ENCODE results near the gene SMAD7.

Gene SMAD7, protein sequence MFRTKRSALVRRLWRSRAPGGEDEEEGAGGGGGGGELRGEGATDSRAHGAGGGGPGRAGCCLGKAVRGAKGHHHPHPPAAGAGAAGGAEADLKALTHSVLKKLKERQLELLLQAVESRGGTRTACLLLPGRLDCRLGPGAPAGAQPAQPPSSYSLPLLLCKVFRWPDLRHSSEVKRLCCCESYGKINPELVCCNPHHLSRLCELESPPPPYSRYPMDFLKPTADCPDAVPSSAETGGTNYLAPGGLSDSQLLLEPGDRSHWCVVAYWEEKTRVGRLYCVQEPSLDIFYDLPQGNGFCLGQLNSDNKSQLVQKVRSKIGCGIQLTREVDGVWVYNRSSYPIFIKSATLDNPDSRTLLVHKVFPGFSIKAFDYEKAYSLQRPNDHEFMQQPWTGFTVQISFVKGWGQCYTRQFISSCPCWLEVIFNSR

DNA sequence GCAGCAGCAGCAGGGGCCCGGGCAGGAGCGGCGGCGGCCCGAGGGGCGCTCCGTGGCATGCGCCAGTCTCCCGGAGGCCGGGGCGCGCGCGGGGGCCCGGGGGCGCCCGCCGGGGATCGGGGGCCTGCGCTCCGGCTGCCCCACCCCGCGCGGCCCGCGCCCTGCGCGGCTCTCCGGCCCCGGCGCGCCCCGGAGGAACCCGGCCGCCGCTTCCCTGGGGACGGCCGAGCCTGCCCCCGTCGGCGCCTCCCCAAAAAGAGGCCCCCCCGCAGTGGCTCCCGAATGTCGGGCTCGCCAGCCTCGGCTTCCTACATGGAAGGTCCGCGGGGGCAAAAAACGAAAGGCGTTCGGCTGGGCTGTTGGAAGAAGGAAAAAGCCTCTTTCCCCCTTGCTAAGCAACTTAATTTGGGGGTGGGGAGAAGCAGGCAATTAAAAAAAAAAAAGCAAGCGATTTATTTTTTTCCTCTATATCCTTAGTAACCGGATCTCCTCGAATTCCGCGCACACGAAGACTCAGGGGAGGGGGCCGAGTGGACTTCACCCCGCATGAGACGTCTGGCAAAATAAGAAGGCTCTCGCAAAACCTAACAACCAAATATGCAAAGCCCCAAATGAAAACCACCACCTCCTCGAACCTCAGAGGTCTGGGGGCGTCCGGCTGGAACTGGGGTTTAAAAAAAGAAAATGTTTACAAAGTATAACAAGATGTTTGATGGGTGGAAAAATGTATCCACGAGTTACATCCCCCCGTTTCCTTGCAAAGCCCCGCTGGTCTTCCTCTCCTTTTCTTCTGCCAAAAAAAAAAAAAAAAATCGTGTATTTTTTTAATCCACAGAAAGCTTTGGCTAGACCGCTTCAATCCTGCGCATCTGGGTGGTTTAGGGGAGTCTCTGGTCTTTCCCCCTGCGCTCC lies at the start of gene SMAD7:
TSS of gene SMAD7 (minus strand) at position 430 of the 912 bp plus-strand sequence. CDS start 541 bp downstream, outside the sequence.
- Histone ChIP-seq H3K27me3 (ENCODE audit: low read depth, low read length) (no peaks in the 10 kb centered on the region), H3K4me3 (ENCODE audit: low read depth in 1 of 2, low read length in 2 of 2) (peak within 1 kb of the TSS; percentile 88 to 94), H3K27ac (ENCODE audit: low read length) (peak within 1 kb of the TSS; percentile 85), H3K9me3 (ENCODE audit: control insufficient read depth in 1 of 2, low read length in 2 of 2) (no peaks in the 10 kb centered on the region), H3K4me1 (ENCODE audit: control insufficient read depth in 1 of 2, insufficient read depth in 2 of 2, low read length in 2 of 2) (peaks cover 24 to 34% of the 10 kb centered on the region in 2 donors), H3K36me3 (ENCODE audit: control insufficient read depth in 1 of 2, insufficient read depth in 2 of 2, low read length in 2 of 2) (peaks cover 0 to 12% of the 10 kb centered on the region in 2 donors)

- H3K9me3 ChIP-seq (ENCODE audit: control insufficient read depth in 1 of 2, low read length in 2 of 2): no peaks in the 10 kb centered on the region
- H3K36me3 ChIP-seq (ENCODE audit: control insufficient read depth in 1 of 2, insufficient read depth in 2 of 2, low read length in 2 of 2): no peaks in the 10 kb centered on the region
- no peaks in the 10 kb centered on the region for H3K27me3 ChIP-seq (ENCODE audit: low read depth, low read length)
- H3K4me3 ChIP-seq (ENCODE audit: low read depth in 1 of 2, low read length in 2 of 2): no peak overlapping the region
- H3K27ac ChIP-seq (ENCODE audit: low read length): no peak overlapping the region
- H3K4me1 ChIP-seq (ENCODE audit: control insufficient read depth in 1 of 2, insufficient read depth in 2 of 2, low read length in 2 of 2): peaks cover 7 to 30% of the 10 kb centered on the region in 2 donors
These were observed 48.8 kb upstream of the SMAD7 start for GRCh38 chr18:48999569-48999968.

DNA sequence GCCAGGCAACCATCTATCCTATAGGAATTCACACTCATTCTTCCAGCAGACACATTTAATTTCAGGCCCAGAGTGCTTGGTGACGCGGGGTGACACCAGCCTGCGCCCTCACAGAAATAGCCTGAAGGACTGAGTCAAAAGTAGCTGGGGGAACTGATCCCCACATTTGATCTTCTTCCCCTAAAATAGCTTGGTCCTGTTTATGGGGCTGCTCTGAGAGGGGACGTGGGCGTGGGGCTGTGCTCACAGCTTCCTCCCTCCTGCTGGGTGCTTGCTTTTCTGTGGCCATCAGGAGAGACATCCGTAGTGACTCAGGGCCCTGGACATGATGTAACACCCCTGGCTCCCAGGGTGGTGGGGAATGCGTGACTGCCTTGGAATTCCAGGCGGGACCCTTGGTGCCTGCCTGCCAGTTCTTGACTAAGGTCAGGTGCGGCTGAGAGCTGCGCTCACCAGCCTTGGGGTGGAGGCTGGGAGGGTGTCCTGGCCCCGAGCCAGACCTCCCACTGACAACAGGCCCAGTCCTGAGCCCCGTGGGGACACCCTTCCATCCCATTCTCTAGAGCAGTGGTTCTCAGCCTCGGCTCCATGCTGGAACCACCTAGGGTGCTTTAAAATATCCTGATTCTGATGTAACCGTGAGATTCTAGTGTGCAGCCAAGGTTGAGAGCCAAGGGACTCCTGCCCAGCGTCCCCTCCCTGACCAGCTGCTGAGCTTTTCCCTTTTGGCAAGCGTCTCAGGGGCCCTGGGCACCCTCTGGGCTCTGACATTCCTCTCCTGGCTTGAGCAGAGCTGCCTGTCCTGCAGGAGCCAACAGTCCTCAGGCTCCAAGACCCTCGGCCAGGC lies 47.4 kb upstream of the SMAD7 start:
- Histone ChIP-seq H3K27me3 (ENCODE audit: low read depth, low read length) (no peaks in the 10 kb centered on the region), H3K9me3 (ENCODE audit: control insufficient read depth in 1 of 2, low read length in 2 of 2) (no peaks in the 10 kb centered on the region), H3K4me1 (ENCODE audit: control insufficient read depth in 1 of 2, insufficient read depth in 2 of 2, low read length in 2 of 2) (peaks cover 7 to 34% of the 10 kb centered on the region in 2 donors), H3K27ac (ENCODE audit: low read length) (no peak overlapping the region), H3K4me3 (ENCODE audit: low read depth in 1 of 2, low read length in 2 of 2) (no peak overlapping the region), H3K36me3 (ENCODE audit: control insufficient read depth in 1 of 2, insufficient read depth in 2 of 2, low read length in 2 of 2) (no peaks in the 10 kb centered on the region)

DNA sequence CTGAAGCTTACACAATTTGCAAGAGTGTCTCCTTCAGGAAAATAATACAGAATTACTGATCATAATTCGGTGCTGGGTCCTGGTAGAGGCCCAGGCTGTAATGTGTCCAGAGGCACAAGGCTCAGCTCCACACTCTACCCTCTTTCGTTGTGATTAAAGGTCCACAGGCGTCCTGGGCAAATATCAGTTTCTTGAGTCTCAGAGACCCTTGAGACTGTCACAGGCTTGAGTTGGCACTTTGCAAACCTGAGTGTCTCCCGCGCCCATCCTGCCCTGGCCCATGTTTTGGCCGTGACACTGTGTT lies 46.9 kb upstream of the SMAD7 start:
- Histone ChIP-seq H3K27me3 (ENCODE audit: low read depth, low read length) (no peaks in the 10 kb centered on the region), H3K36me3 (ENCODE audit: control insufficient read depth in 1 of 2, insufficient read depth in 2 of 2, low read length in 2 of 2) (no peaks in the 10 kb centered on the region), H3K27ac (ENCODE audit: low read length) (peak overlapping the region; percentile 12), H3K9me3 (ENCODE audit: control insufficient read depth in 1 of 2, low read length in 2 of 2) (no peaks in the 10 kb centered on the region), H3K4me1 (ENCODE audit: control insufficient read depth in 1 of 2, insufficient read depth in 2 of 2, low read length in 2 of 2) (peaks cover 7 to 34% of the 10 kb centered on the region in 2 donors), H3K4me3 (ENCODE audit: low read depth in 1 of 2, low read length in 2 of 2) (no peak overlapping the region)

DNA sequence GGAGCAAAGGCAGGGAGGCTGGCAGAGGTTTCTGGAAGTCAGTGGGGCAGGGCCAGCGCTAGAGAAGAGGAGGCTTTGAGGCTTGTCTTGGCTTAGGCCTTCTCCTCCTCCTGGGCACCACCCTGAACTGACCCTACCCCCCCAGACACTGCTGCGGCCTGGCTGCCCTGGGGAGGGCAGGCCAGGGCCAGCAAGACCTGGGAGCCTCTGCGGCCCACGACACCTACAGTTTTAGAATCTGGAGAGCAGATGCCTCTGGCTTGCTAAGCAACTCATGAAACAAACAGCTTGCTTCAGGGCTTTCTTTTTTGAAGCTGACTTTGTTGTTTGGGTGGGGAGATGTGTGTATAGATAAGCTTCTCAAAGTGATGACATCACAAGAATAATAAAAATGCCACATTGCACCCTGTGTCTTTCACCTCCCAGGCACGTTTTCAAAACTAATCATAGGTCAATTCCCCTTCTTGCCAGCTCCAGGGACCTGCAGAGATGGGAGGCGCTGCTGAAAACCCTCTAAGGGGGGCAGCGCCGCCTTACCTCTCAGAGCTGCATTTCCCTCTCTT lies 46.2 kb upstream of the SMAD7 start:
- Histone ChIP-seq H3K36me3 (ENCODE audit: control insufficient read depth in 1 of 2, insufficient read depth in 2 of 2, low read length in 2 of 2) (no peaks in the 10 kb centered on the region), H3K4me1 (ENCODE audit: control insufficient read depth in 1 of 2, insufficient read depth in 2 of 2, low read length in 2 of 2) (peaks cover 7 to 34% of the 10 kb centered on the region in 2 donors), H3K27ac (ENCODE audit: low read length) (peak overlapping the region; percentile 12), H3K9me3 (ENCODE audit: control insufficient read depth in 1 of 2, low read length in 2 of 2) (no peaks in the 10 kb centered on the region), H3K27me3 (ENCODE audit: low read depth, low read length) (no peaks in the 10 kb centered on the region), H3K4me3 (ENCODE audit: low read depth in 1 of 2, low read length in 2 of 2) (no peak overlapping the region)

- H3K27ac ChIP-seq (ENCODE audit: low read length): no peak overlapping the region
- peaks cover 7 to 34% of the 10 kb centered on the region in 2 donors for H3K4me1 ChIP-seq (ENCODE audit: control insufficient read depth in 1 of 2, insufficient read depth in 2 of 2, low read length in 2 of 2)
- no peaks in the 10 kb centered on the region for H3K36me3 ChIP-seq (ENCODE audit: control insufficient read depth in 1 of 2, insufficient read depth in 2 of 2, low read length in 2 of 2)
- H3K27me3 ChIP-seq (ENCODE audit: low read depth, low read length): no peaks in the 10 kb centered on the region
- H3K4me3 ChIP-seq (ENCODE audit: low read depth in 1 of 2, low read length in 2 of 2): no peak overlapping the region
- H3K9me3 ChIP-seq (ENCODE audit: control insufficient read depth in 1 of 2, low read length in 2 of 2): no peaks in the 10 kb centered on the region
These were observed 45.3 kb upstream of the SMAD7 start for GRCh38 chr18:48996041-48996440.

DNA sequence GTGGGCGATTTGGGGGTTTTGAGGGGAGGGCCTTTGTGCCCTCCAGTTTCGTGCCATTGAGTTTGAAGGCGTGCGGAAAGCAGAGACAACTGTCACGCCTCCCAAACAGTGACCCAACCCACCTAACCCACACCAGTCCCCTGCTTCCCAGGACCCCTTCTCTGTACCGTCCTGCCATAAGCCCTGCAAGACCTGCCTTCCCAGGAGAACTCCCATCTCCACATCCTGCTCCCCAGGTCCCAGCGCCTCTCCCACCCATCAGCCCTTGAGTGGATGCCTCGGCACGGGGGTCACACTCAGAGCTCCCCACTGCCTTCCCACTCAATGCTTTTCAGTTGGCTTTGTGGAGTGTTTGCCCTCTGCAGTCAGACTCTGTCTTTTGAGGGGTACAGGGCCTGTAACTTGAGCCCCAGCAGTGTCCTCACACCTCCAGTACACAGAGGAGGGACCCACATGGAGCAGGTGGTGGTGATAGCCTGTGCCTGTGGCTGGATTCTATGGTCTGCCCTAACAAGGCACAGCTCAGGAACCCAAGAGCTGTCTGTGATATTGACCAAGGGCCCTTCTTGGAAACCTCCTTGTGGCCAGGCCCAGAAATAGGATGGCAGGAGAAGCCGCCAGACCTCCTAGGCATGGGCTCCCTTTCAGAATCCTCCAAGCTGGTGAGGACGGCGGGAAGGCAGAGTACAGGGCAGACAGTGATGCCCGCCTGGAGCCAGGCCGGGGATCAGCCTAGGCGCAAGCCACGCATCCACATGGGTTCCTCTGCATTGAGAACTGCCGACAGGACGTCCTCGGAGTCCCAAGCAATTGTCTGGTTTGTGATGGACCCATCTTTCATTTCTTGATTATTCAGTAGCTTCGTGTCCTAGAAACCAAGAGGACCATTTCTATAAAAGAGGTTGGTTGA lies 44.4 kb upstream of the SMAD7 start:
- Histone ChIP-seq H3K27me3 (ENCODE audit: low read depth, low read length) (no peaks in the 10 kb centered on the region), H3K36me3 (ENCODE audit: control insufficient read depth in 1 of 2, insufficient read depth in 2 of 2, low read length in 2 of 2) (no peaks in the 10 kb centered on the region), H3K4me3 (ENCODE audit: low read depth in 1 of 2, low read length in 2 of 2) (no peak overlapping the region), H3K9me3 (ENCODE audit: control insufficient read depth in 1 of 2, low read length in 2 of 2) (no peaks in the 10 kb centered on the region), H3K27ac (ENCODE audit: low read length) (no peak overlapping the region), H3K4me1 (ENCODE audit: control insufficient read depth in 1 of 2, insufficient read depth in 2 of 2, low read length in 2 of 2) (peaks cover 7 to 34% of the 10 kb centered on the region in 2 donors)

DNA sequence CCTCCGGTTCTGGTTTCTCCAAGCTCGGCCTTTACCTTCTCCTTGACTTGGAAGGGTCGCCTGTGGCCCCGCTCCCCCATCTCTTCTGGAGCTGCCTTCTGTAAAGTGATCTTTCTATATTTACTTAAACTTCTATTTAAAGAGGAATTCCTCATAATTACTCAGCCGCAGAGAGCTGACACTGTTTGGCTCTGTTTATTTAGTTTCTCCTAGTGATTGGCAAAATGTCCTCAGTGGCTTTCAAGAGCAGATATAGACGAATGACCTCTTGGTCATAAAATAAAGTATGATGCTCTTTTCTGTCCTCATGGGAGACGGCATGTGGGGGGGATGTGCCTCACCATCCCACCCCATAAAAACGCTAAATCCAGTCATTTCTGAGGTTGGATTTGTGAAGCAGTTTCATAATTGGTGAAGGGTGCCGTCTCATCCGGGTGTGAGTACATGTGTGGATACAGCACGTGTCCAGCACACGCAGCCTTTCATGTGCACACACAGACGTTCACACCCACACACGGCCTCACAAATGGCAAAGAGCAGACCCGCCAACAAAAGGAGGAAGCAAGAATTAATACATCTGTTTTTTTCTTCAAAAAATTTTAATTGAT lies 43.4 kb upstream of the SMAD7 start:
- no peak overlapping the region for H3K4me3 ChIP-seq (ENCODE audit: low read depth in 1 of 2, low read length in 2 of 2)
- H3K27me3 ChIP-seq (ENCODE audit: low read depth, low read length): no peaks in the 10 kb centered on the region
- no peaks in the 10 kb centered on the region for H3K9me3 ChIP-seq (ENCODE audit: control insufficient read depth in 1 of 2, low read length in 2 of 2)
- H3K36me3 ChIP-seq (ENCODE audit: control insufficient read depth in 1 of 2, insufficient read depth in 2 of 2, low read length in 2 of 2): no peaks in the 10 kb centered on the region
- peaks cover 7 to 34% of the 10 kb centered on the region in 2 donors for H3K4me1 ChIP-seq (ENCODE audit: control insufficient read depth in 1 of 2, insufficient read depth in 2 of 2, low read length in 2 of 2)
- H3K27ac ChIP-seq (ENCODE audit: low read length): peak overlapping the region; percentile 53

- no peaks in the 10 kb centered on the region for H3K36me3 ChIP-seq (ENCODE audit: control insufficient read depth in 1 of 2, insufficient read depth in 2 of 2, low read length in 2 of 2)
- peaks cover 7 to 33% of the 10 kb centered on the region in 2 donors for H3K4me1 ChIP-seq (ENCODE audit: control insufficient read depth in 1 of 2, insufficient read depth in 2 of 2, low read length in 2 of 2)
- no peak overlapping the region for H3K4me3 ChIP-seq (ENCODE audit: low read depth in 1 of 2, low read length in 2 of 2)
- no peaks in the 10 kb centered on the region for H3K9me3 ChIP-seq (ENCODE audit: control insufficient read depth in 1 of 2, low read length in 2 of 2)
- H3K27ac ChIP-seq (ENCODE audit: low read length): peak overlapping the region; percentile 53
- no peaks in the 10 kb centered on the region for H3K27me3 ChIP-seq (ENCODE audit: low read depth, low read length)
These were observed 42.8 kb upstream of the SMAD7 start for GRCh38 chr18:48993586-48993985.

Measured in muscle layer of duodenum (tissue), 2 donors.